MCF 10A (cell line): ENCODE results near the gene GAPVD1. TPM values are rescaled to one million over a fixed set of nuclear protein-coding genes. Genes with fewer than 3 reads are reported as not detected.

Source experiments
- BruUV-seq: library from RNA; stranded (reverse); fragments of 400-500 nt; replicated peaks from 2 replicates; lab custom pipeline; 2021; lab: Mats Ljungman, UMichigan
- CTCF ChIA-PET: fragments of 300-600 bp; sonication (Branson Sonifier 250); formaldehyde crosslinking; extraction: SDS; loops from one replicate; lab custom pipeline; 2021; ENCODE audit warnings: antibody characterized with exemption, inconsistent platforms; lab: Yijun Ruan, JAX
- POLR2A ChIA-PET: fragments of 300-600, 350-650 bp; sonication (Branson Sonifier 250); formaldehyde crosslinking; extraction: SDS; loops from one replicate; lab custom pipeline; 2020; ENCODE audit warnings: antibody characterized with exemption, inconsistent platforms; lab: Yijun Ruan, JAX
- DNase-seq: peaks from one replicate; pipeline ENCODE4 v3.0.0-alpha.2; 2018; ENCODE audit not compliant: unreplicated experiment
- H3K27ac Mint-ChIP-seq: one replicate; pipeline ENCODE4 v1.8.0; 2022; ENCODE audit warnings: mild to moderate bottlenecking, low read depth, mixed read lengths; ENCODE audit not compliant: unreplicated experiment
- H3K27me3 Mint-ChIP-seq: one replicate; pipeline ENCODE4 v1.8.0; 2022; ENCODE audit warnings: mixed read lengths; ENCODE audit not compliant: insufficient read depth, unreplicated experiment
- H3K36me3 Mint-ChIP-seq: one replicate; pipeline ENCODE4 v1.8.0; 2022; ENCODE audit warnings: mild to moderate bottlenecking, moderate library complexity, mixed read lengths; ENCODE audit not compliant: insufficient read depth, unreplicated experiment
- H3K4me1 Mint-ChIP-seq: one replicate; pipeline ENCODE4 v1.8.0; 2022; ENCODE audit warnings: mixed read lengths; ENCODE audit not compliant: insufficient read depth, unreplicated experiment
- H3K4me3 Mint-ChIP-seq: one replicate; pipeline ENCODE4 v1.8.0; 2022; ENCODE audit warnings: mild to moderate bottlenecking, moderate library complexity, mixed read lengths; ENCODE audit not compliant: unreplicated experiment
- H3K9me3 Mint-ChIP-seq: one replicate; pipeline ENCODE4 v1.8.0; 2022; ENCODE audit warnings: mixed read lengths; ENCODE audit not compliant: unreplicated experiment
- CTCF ChIP-seq: fragments of 200-600 bp; IDR thresholded peaks from one replicate; pipeline ENCODE4 v1.8.0; 2022; ENCODE audit warnings: antibody characterized with exemption, mild to moderate bottlenecking; ENCODE audit not compliant: unreplicated experiment
- intact Hi-C: fragments of 100-400 bp; cut with micrococcal nuclease; formaldehyde crosslinking; loops from 2 replicates; pipeline ENCODE4 v1.14.1; 2022
- total RNA-seq: library from RNA; stranded (reverse); gene quantifications from 2 replicates; pipeline ENCODE4 v1.2.3, GENCODE V29; 2022

The GAPVD1 gene
- total RNA-seq, 1 experiment from 2014 or later, result 46.2 TPM

DNA sequence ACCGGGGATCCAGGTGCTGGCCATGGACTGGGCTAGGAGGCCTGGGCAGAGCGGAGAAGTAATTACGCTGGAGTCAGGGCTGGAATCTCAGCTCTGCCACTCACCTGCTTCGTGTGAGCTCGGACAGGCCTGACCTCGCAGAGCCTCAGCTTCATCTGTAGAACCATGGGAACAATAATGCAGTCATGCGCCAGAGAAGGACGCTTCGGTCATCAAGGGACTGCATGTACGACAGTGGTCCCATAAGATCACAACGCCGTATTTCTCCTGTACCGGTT is 145.1 kb downstream of the GAPVD1 start:
- ChIA-PET POLR2A (interaction anchor here (0.6 to 1.2 kb wide), 2 partner anchors 130 to 165 kb away, joined by 3 read pairs; partner anchors contain the start of gene HSPA5), CTCF (interaction anchor here (0.6 to 3.8 kb wide), 17 partner anchors 10 to 1110 kb away, joined by 3 to 24 read pairs (median 4); no protein-coding TSS in a partner anchor)

DNA sequence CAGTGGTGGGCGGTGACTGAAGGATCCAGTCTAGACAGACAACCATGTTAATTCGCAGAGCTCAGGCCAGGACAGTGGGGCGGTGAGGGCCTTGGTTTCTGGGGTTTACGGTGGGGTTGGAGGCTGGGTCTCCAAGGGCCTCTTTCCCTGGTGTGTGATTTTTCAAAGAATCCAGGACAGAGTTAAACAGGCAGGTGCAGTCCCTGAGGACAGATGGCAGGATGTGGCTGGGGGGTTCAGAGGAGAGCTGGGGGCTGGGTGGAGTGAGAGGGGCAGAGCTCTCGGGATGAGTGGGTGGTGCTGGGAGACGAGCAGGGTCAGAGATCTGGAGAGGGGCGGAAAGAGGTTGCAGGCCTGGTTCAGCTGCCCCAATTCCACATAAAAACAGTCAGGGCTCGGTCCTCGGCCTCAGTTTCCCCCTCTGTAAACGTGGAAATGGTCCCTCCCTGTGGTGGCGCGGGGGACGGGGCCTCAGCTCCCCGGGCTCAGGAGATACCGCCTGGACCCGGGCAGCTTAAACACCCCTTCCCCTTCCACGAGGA is 145.9 kb downstream of the GAPVD1 start:
- no peak for DNase-seq
- H3K27ac Mint-ChIP-seq, result no peak overlapping the region
- ChIA-PET POLR2A (interaction anchor here (0.6 to 1.1 kb wide), 3 partner anchors 134 to 991 kb away, joined by 3 read pairs; no protein-coding TSS in a partner anchor), CTCF (interaction anchor here (0.5 to 3.8 kb wide), 43 partner anchors 8 to 1109 kb away, joined by 3 to 24 read pairs (median 4); no protein-coding TSS in a partner anchor)
- H3K27me3 Mint-ChIP-seq, result peaks cover 14% of the 10 kb centered on the region
- H3K4me3 Mint-ChIP-seq, result peak overlapping the region; percentile 56
- no peak for TF ChIP-seq CTCF
- no TSS peak for BruUV-seq
- peaks cover 18% of the 10 kb centered on the region for H3K36me3 Mint-ChIP-seq
- intact Hi-C loops, result loop anchor here (5.0 kb wide), 1 partner anchor 1085 kb away; no protein-coding TSS in a partner anchor
- H3K4me1 Mint-ChIP-seq, result peaks cover 9% of the 10 kb centered on the region
- no peaks in the 10 kb centered on the region for H3K9me3 Mint-ChIP-seq

More for the DNA sequence above, 145.1 kb downstream of the GAPVD1 start:
- TF ChIP-seq CTCF, result no peak
- intact Hi-C loops, result loop anchor here (5.0 kb wide), 1 partner anchor 1086 kb away; no protein-coding TSS in a partner anchor
- peaks cover 13% of the 10 kb centered on the region for H3K36me3 Mint-ChIP-seq
- H3K4me1 Mint-ChIP-seq, result peaks cover 9% of the 10 kb centered on the region
- BruUV-seq, result no TSS peak
- peak overlapping the region; percentile 61 for H3K4me3 Mint-ChIP-seq
- H3K9me3 Mint-ChIP-seq, result no peaks in the 10 kb centered on the region
- H3K27me3 Mint-ChIP-seq, result peaks cover 14% of the 10 kb centered on the region
- no peak for DNase-seq
- H3K27ac Mint-ChIP-seq, result peak overlapping the region; percentile 84

DNA sequence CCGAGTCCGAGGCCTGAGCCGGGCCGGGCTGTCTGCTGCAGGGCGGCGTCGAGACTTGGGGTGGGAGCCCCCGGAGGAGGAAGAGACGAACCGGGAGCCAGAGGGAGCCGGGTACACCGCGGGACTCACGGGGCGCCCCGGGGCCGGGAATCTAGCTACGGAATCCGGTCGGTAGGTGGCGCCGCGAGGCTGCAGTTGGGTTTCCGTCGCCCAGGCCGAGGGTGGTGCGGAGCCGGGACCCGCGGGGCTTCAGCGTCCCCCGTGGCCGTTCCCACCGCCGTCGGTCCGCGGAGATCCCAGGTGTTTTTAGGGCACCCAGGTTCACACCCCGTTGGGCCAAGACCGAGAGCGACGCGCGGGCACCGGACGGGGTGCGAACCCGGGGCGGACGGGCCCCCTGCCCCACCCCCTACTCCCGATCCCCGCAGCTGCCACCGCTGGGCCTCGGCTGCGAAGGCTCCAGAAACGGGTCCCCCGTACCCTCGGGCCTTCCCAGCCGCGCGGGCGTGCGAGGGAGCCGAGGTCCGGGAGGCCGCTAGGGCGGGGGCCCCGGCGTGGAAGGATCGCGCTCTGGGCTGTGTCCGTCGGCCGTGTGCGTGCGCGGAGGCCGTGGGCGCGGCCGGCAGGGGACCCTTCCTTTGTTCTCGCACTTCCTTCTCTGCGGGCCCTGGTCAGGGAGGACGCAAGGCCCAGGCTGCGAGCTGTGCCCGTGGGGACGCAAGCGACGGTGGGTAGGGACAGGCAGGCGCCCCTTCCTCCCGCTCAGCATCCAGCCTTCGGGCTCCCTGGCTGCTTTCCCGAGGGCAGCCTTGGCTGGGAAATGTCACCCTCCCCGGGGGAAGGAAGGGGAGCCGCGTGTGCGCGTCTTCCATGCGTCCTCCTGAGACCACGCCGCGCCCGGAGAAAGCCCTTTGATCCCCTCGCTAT is 146.6 kb downstream of the GAPVD1 start:
- ChIA-PET POLR2A (interaction anchor here (0.6 to 1.1 kb wide), 3 partner anchors 133 to 990 kb away, joined by 3 read pairs; no protein-coding TSS in a partner anchor), CTCF (interaction anchor here (0.5 to 3.8 kb wide), 41 partner anchors 8 to 1210 kb away, joined by 3 to 24 read pairs (median 4); no protein-coding TSS in a partner anchor)
- Mint-ChIP-seq H3K4me3 (peak overlapping the region; percentile 57), H3K4me1 (peaks cover 9% of the 10 kb centered on the region), H3K9me3 (no peaks in the 10 kb centered on the region), H3K27ac (no peak overlapping the region), H3K27me3 (peaks cover 14% of the 10 kb centered on the region), H3K36me3 (peaks cover 18% of the 10 kb centered on the region)
- peak; percentile 73 for DNase-seq
- BruUV-seq, result no TSS peak
- TF ChIP-seq CTCF, result peak; percentile 95
- intact Hi-C loops, result loop anchor here (1.0 to 5.0 kb wide), 4 partner anchors 339 to 1084 kb away; partner anchors contain the start of gene PBX3

GRCh38 chr9:125409217-125409636 is 147.6 kb downstream of the GAPVD1 start:
- DNase-seq, result no peak
- no peaks in the 10 kb centered on the region for H3K9me3 Mint-ChIP-seq
- no peak for TF ChIP-seq CTCF
- intact Hi-C loops, result loop anchor here (2.0 to 5.0 kb wide), 3 partner anchors 338 to 1083 kb away; partner anchors contain the start of gene PBX3
- peak overlapping the region; percentile 57 for H3K4me3 Mint-ChIP-seq
- H3K27me3 Mint-ChIP-seq, result peaks cover 14% of the 10 kb centered on the region
- peaks cover 18% of the 10 kb centered on the region for H3K36me3 Mint-ChIP-seq
- ChIA-PET CTCF (interaction anchor here (0.6 to 2.1 kb wide), 7 partner anchors 9 to 1034 kb away, joined by 3 to 6 read pairs (median 4); no protein-coding TSS in a partner anchor), POLR2A (no interaction called here)
- peaks cover 9% of the 10 kb centered on the region for H3K4me1 Mint-ChIP-seq
- BruUV-seq, result no TSS peak
- no peak overlapping the region for H3K27ac Mint-ChIP-seq
